Measurements from ENCODE around the gene USH1C.

USH1C gene

DNA sequence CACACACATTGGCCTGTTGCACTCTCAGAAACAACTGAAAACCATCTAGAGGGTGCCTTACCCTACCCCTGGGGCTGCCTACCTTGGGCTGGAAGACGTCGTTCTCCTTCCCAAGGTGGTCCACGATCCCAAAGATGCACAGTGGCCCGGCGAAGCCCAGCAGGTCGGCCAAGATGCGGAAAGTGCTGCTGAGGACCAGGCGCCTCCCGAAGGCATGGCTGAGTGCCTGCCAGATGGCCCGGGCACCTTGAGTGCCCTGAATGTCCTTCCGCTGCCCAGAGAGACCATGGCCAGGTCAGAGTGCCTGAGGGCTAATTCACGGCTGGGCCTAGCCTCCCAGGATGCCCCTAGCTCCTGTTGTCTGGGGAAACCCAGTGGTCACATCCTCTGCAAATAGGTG is 83.8 kb downstream of the USH1C start:
- DNase-seq, result no peak

DNA sequence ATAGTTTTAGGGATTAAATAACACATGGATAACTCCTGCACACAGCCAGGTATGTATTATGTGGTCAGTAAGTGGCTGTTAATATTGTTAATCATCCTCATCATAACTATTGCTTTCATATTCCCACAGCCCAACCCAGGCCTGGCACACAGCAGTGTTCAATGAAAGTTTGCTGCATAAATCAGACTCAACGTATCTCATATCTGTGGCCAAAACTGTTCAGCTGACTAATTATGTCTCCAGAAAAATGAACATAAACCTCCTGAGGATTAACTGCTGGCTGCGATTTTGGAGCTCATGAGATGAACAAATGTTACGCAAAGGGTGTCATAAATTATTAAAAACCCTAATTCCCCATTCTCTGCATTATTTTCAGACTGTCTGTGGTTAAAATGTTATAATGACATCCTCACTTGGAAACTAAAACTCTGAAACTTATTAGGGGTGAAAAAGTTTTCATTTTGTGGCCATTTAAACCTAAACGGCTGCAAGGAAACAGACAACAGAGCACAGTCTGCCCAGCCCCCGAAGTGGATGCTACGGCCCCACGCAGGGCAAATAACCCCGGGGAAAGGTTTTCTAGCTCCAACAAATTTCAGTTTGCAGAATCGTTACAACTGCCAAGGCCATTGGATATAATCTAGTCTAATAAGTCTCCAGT is 84.8 kb downstream of the USH1C start:
- no peak for DNase-seq

GRCh38 chr11:17458268-17458667 is 85.9 kb downstream of the USH1C start:
- no peak for DNase-seq

DNA sequence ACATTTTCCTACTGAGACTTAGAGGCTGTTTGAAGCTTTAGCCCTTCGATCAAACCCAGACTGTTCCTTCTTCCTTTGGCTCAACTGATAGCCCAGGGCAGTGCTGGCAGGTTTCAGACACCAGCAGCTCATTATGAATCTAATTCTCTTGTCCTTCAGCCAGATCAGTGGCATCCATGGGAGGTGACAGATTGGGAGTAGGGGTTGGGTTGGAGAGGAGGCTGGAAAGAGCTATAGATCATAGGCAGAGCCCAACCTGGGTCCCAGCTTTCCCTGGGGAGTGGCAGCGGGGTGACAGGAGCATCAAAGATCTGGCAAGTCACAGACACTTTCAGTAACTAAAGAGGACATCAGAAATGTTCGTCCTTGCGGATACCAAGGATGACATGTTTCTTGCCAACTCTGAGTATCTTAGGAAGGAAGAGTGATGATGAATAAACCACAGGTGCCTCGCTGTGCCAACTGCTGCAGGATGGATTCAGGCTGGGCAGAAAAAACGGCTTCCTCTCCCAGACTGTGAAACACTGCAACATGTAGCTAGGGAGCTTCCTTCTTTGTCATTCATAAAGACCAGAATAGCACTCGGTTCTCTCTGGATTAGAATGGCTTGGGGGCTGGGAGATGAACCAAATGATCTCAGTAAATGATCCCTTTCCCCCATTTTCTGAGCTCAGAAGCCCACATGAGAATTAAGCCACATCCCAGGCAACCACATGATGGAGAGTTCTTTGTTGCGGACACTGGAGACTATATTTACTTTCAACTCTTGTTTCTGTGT is 86.6 kb downstream of the USH1C start:
- DNase-seq, result no peak

DNA sequence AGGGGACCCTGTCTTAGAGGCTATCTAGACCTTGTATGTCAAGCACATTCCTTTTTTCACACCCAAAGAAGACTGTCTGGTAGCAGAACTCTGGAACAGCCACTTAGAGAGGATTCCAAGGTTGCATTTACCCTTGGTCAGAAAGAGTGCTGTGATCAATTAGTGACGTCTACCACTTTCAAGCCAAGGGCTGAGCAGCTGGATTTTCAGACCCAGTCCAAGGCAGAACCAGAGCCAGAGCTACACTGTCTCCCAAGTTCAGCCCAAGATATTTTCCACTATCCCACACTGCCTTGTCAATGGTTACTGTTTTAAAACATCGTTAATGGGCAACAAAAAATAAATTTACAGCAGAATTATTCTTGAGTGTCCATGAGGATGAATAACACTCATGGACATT is 91.5 kb downstream of the USH1C start:
- DNase-seq, result no peak

DNA sequence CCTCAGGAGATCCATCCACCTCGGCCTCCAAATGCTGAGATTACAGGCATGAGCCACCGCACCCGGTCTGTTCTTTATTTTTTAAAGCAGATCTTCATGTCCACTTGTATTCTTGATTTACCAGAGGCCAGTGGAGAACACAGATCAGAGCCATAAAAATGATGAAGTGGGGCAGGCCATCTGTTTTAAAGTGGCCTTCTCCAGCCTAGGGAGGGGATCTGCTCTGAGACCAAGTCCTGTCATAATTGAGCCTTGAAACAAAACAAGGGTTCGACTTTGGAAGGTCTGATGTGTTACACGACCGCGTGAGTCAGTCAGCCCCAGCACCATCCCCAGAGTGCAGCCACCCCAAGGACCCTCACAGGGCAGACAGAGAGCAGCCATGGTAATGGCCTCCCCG is 95.1 kb downstream of the USH1C start:
- DNase-seq, result no peak

GRCh38 chr11:17446482-17446881 is 97.7 kb downstream of the USH1C start:
- DNase-seq, result no peak

DNA sequence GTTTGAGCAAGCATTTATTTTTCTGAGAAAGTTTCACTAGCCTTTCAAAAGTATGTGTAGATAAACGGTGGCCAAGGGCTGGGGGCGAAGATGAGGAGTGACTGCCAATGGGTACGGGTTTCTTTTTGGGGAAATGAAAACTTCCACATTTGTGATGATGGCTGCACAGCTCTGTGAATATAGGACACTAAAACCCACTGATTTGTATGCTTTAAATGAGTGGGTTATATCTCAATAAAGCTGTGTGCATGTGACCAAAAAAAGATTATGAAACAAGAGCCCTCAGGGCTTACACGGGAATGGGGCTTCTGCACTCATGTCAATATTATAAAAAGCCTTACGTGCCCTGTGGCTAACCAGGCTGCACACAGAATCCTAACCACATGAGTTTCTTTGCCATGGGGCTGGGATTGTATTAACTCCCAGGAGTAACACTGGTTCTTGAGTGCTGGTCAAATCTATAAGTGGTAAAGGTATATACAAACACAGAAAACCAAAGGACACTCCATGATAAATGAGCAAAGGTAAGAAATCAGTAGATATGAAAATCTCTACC is 98.9 kb downstream of the USH1C start:
- DNase-seq, result no peak

DNA sequence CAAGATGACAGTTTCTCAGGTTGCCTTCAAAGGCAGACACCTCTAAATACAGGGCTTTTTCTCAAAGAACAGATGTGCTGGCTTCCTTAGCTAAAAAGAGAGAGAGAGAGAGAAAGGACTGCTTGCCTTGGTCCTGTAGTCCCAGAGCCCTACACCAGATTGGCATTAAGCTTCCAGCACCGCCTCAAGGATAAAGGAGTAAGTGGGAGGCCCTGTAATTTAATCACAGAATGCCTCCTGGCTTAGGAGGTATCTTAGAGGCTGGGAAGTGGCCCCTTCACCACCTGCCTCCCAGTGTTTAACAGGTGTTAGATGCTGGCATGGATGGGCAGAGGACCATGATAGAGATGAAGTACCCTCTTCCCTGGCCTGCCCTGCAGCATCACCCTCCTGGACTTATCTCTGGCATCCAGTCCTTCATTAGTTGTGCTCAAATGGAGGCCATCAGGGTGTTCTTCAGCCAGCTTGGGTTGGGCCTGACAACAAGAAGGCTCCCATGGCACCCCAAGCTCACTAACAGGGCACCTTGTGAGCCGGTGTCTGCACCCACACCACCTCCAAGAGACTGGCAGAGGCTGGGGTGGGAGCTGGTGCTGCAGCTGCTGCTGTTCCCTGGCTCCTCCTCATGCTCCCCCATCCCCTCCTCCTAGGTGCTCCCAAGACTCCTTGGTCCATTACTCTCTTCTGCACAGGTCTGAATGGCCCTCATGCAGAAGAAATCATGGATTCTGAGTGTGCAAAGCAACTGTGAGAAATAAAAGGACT is 100.1 kb downstream of the USH1C start:
- DNase-seq, result no peak

Measured in CD4-positive, alpha-beta T cell treated with Interleukin-12 subunit alpha and Interleukin-12 subunit beta, for 1 hour (primary cell).